ENCODE results near the gene FA2H. TPM values are rescaled to one million over a fixed set of nuclear protein-coding genes. Genes with fewer than 3 reads are reported as not detected.

The FA2H gene
- total and polyA plus RNA-seq, 2 experiments from 2014 or later, result 5.7 to 6.3 TPM

DNA sequence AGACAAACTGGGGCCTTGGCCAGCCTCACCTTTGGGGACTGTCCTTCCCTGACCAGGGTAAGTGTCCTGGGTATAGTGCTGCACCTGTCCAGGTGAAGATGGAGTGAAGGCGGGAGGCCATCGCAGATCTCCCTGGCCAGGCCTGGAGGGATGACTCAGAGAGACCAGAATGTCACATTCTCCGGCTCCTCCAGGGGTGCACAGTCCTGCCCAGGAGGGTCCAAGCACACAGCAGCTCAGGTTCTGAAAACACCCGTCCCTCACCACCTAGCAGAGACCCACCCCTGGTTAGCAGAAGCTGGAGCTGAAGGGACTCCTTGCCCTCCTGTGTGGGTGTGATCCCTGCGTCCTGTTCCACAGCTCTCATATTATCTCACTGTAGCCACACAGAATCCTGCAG, 21.9 kb downstream of the FA2H start (continued):
- no peak for TF ChIP-seq ZNF462 (CRISPR knock-in tag; IDR thresholded peaks at IDR 0.05)
- TF ChIP-seq POLR2AphosphoS5 (IDR thresholded peaks at IDR 0.05; ENCODE audit: low read depth), result no peak
- no peak for TF ChIP-seq EZH2phosphoT487 (IDR thresholded peaks at IDR 0.05; ENCODE audit: unreplicated experiment)
- TF ChIP-seq EZH2 (IDR thresholded peaks at IDR 0.05; ENCODE audit: low read depth, unreplicated experiment), result no peak
- TF ChIP-seq, protein P1, sequence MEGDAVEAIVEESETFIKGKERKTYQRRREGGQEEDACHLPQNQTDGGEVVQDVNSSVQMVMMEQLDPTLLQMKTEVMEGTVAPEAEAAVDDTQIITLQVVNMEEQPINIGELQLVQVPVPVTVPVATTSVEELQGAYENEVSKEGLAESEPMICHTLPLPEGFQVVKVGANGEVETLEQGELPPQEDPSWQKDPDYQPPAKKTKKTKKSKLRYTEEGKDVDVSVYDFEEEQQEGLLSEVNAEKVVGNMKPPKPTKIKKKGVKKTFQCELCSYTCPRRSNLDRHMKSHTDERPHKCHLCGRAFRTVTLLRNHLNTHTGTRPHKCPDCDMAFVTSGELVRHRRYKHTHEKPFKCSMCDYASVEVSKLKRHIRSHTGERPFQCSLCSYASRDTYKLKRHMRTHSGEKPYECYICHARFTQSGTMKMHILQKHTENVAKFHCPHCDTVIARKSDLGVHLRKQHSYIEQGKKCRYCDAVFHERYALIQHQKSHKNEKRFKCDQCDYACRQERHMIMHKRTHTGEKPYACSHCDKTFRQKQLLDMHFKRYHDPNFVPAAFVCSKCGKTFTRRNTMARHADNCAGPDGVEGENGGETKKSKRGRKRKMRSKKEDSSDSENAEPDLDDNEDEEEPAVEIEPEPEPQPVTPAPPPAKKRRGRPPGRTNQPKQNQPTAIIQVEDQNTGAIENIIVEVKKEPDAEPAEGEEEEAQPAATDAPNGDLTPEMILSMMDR (conservative IDR thresholded peaks at IDR 0.05; ENCODE audit: low read depth in 2 of 2), result no peak
- TF ChIP-seq ZNF114 (CRISPR knock-in tag; IDR thresholded peaks at IDR 0.05), result no peak
- TF ChIP-seq ZNF331 (CRISPR knock-in tag; IDR thresholded peaks at IDR 0.05; ENCODE audit: low read depth), result no peak
- TF ChIP-seq NANOG (IDR thresholded peaks at IDR 0.05; ENCODE audit: borderline replicate concordance), result no peak
- TF ChIP-seq CREB1 (CRISPR knock-in tag; IDR thresholded peaks at IDR 0.05; ENCODE audit: low read depth), result no peak
- TF ChIP-seq, protein P2, sequence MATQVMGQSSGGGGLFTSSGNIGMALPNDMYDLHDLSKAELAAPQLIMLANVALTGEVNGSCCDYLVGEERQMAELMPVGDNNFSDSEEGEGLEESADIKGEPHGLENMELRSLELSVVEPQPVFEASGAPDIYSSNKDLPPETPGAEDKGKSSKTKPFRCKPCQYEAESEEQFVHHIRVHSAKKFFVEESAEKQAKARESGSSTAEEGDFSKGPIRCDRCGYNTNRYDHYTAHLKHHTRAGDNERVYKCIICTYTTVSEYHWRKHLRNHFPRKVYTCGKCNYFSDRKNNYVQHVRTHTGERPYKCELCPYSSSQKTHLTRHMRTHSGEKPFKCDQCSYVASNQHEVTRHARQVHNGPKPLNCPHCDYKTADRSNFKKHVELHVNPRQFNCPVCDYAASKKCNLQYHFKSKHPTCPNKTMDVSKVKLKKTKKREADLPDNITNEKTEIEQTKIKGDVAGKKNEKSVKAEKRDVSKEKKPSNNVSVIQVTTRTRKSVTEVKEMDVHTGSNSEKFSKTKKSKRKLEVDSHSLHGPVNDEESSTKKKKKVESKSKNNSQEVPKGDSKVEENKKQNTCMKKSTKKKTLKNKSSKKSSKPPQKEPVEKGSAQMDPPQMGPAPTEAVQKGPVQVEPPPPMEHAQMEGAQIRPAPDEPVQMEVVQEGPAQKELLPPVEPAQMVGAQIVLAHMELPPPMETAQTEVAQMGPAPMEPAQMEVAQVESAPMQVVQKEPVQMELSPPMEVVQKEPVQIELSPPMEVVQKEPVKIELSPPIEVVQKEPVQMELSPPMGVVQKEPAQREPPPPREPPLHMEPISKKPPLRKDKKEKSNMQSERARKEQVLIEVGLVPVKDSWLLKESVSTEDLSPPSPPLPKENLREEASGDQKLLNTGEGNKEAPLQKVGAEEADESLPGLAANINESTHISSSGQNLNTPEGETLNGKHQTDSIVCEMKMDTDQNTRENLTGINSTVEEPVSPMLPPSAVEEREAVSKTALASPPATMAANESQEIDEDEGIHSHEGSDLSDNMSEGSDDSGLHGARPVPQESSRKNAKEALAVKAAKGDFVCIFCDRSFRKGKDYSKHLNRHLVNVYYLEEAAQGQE (IDR thresholded peaks at IDR 0.05; ENCODE audit: unreplicated experiment), result no peak
- no peak for TF ChIP-seq STAT1 (IDR thresholded peaks at IDR 0.05; ENCODE audit: unreplicated experiment)
- no peak for TF ChIP-seq JUNB (IDR thresholded peaks at IDR 0.05; ENCODE audit: unreplicated experiment)

All from GM23338 (cell line).